ENCODE results near the gene NR3C2. TPM values are rescaled to one million over a fixed set of nuclear protein-coding genes. Genes with fewer than 3 reads are reported as not detected.

The NR3C2 gene
- total RNA-seq (2014; rRNA removed; shearing (Covaris generic)) (3.0 and 4.6 TPM in 2 replicates), polyA plus RNA-seq (2016; fragmentation: Nextera tagmentation; extraction: Ambion mirVana) (1.1 and 1.2 TPM in 2 replicates)
- long read RNA-seq, partial matches to known transcripts: 1 of 1 reads
- long read RNA-seq, other reads (novel, unspliced or antisense): 0 of 1 reads

- peaks cover 24% of the 10 kb centered on the region for H3K4me1 Mint-ChIP-seq
- ATAC-seq: peak; percentile 81
- H4K20me1 ChIP-seq (replicated peaks; ENCODE audit: insufficient read depth): no peaks in the 10 kb centered on the region
Observed at GRCh38 chr4:148441986-148442831, at the start of gene NR3C2. TSS of gene NR3C2 (minus strand) at chr4:148442414.

GRCh38 chr4:148487181-148487580 lies 45.0 kb upstream of the NR3C2 start:
- ATAC-seq (no peak), DNase-seq (ENCODE audit: low spot score) (no peak)
- Histone ChIP-seq H2AFZ (no peak overlapping the region), H3K9me2 (ENCODE audit: insufficient read depth) (peaks cover 11% of the 10 kb centered on the region; the same call in 1 of the 2 replicates), H3K27me3 (ENCODE audit: insufficient read depth) (no peaks in the 10 kb centered on the region), H3K27ac (ENCODE audit: low read depth) (no peak overlapping the region), H4K20me1 (replicated peaks; ENCODE audit: insufficient read depth) (no peaks in the 10 kb centered on the region), H3K4me3 (no peak overlapping the region), H3K79me2 (replicated peaks; ENCODE audit: insufficient read depth) (no peaks in the 10 kb centered on the region), H3F3A (replicated peaks; ENCODE audit: low read depth) (no peaks in the 10 kb centered on the region), H3K4me2 (no peak overlapping the region), H3K4me1 (ENCODE audit: insufficient read depth) (no peaks in the 10 kb centered on the region), H3K36me3 (ENCODE audit: insufficient read depth) (no peaks in the 10 kb centered on the region)
- no peak overlapping the region for H3K27ac Mint-ChIP-seq
- H3K36me3 Mint-ChIP-seq (ENCODE audit: low read depth): peaks cover 10% of the 10 kb centered on the region
- H3K27me3 Mint-ChIP-seq (ENCODE audit: insufficient read depth, low read depth, poor library complexity): peaks cover 2% of the 10 kb centered on the region
- no peaks in the 10 kb centered on the region; the same call in none of the 3 replicates for H3K9me3 Mint-ChIP-seq
- H3K4me1 Mint-ChIP-seq: no peaks in the 10 kb centered on the region
- TF ChIP-seq CREB1 (CRISPR knock-in tag; IDR thresholded peaks at IDR 0.05; ENCODE audit: low read depth): no peak
- no peak for TF ChIP-seq EZH2 (IDR thresholded peaks at IDR 0.05; ENCODE audit: low read depth, unreplicated experiment)
- no peak for TF ChIP-seq STAT1 (IDR thresholded peaks at IDR 0.05; ENCODE audit: unreplicated experiment)
- TF ChIP-seq ZNF114 (CRISPR knock-in tag; IDR thresholded peaks at IDR 0.05): no peak
- no peak for TF ChIP-seq POLR2AphosphoS5 (IDR thresholded peaks at IDR 0.05; ENCODE audit: low read depth)
- TF ChIP-seq NANOG (IDR thresholded peaks at IDR 0.05; ENCODE audit: borderline replicate concordance): no peak
- no peak for TF ChIP-seq JUNB (IDR thresholded peaks at IDR 0.05; ENCODE audit: unreplicated experiment)
- TF ChIP-seq EZH2phosphoT487 (IDR thresholded peaks at IDR 0.05; ENCODE audit: unreplicated experiment): no peak
- TF ChIP-seq ETS1 (IDR thresholded peaks at IDR 0.05): no peak
- H3K4me3 Mint-ChIP-seq: no peak overlapping the region

More at GRCh38 chr4:148441986-148442831, at the start of gene NR3C2:
- H3F3A ChIP-seq (replicated peaks; ENCODE audit: low read depth): no peaks in the 10 kb centered on the region
- Mint-ChIP-seq H3K27me3 (ENCODE audit: insufficient read depth, low read depth, poor library complexity) (peaks cover 46% of the 10 kb centered on the region), H3K9me3 (no peaks in the 10 kb centered on the region), H3K4me3 (peak within 1 kb of the TSS; percentile 96), H3K36me3 (ENCODE audit: low read depth) (no peaks in the 10 kb centered on the region), H3K27ac (peak within 1 kb of the TSS; percentile 77; the same call in 1 of the 2 replicates)
- no peak within 1 kb of the TSS for H3K27ac ChIP-seq (ENCODE audit: low read depth)
- TF ChIP-seq POLR2AphosphoS5 (IDR thresholded peaks at IDR 0.05; ENCODE audit: low read depth) (peak; percentile 81), CREB1 (CRISPR knock-in tag; IDR thresholded peaks at IDR 0.05; ENCODE audit: low read depth) (peak; percentile 76)
- TF ChIP-seq, protein P1, sequence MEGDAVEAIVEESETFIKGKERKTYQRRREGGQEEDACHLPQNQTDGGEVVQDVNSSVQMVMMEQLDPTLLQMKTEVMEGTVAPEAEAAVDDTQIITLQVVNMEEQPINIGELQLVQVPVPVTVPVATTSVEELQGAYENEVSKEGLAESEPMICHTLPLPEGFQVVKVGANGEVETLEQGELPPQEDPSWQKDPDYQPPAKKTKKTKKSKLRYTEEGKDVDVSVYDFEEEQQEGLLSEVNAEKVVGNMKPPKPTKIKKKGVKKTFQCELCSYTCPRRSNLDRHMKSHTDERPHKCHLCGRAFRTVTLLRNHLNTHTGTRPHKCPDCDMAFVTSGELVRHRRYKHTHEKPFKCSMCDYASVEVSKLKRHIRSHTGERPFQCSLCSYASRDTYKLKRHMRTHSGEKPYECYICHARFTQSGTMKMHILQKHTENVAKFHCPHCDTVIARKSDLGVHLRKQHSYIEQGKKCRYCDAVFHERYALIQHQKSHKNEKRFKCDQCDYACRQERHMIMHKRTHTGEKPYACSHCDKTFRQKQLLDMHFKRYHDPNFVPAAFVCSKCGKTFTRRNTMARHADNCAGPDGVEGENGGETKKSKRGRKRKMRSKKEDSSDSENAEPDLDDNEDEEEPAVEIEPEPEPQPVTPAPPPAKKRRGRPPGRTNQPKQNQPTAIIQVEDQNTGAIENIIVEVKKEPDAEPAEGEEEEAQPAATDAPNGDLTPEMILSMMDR (conservative IDR thresholded peaks at IDR 0.05; ENCODE audit: low read depth in 2 of 2): no peak
- H3K36me3 ChIP-seq (ENCODE audit: insufficient read depth): no peaks in the 10 kb centered on the region
- peaks cover 53% of the 10 kb centered on the region for H3K27me3 ChIP-seq (ENCODE audit: insufficient read depth)
- H3K9me2 ChIP-seq (ENCODE audit: insufficient read depth): no peaks in the 10 kb centered on the region
- peak within 1 kb of the TSS; percentile 94 for H3K4me2 ChIP-seq
- peak; percentile 99 for DNase-seq (ENCODE audit: low spot score)
- H3K4me3 ChIP-seq: peak within 1 kb of the TSS; percentile 67
- H2AFZ ChIP-seq: peak within 1 kb of the TSS; percentile 90
- H3K79me2 ChIP-seq (replicated peaks; ENCODE audit: insufficient read depth): 0 out of 2 replicates have a peak, but pooled peaks cover 3% of the 10 kb centered on the region
- H3K4me1 ChIP-seq (ENCODE audit: insufficient read depth): peaks cover 33% of the 10 kb centered on the region
